ENCODE results near the gene CCDC71.

DNA sequence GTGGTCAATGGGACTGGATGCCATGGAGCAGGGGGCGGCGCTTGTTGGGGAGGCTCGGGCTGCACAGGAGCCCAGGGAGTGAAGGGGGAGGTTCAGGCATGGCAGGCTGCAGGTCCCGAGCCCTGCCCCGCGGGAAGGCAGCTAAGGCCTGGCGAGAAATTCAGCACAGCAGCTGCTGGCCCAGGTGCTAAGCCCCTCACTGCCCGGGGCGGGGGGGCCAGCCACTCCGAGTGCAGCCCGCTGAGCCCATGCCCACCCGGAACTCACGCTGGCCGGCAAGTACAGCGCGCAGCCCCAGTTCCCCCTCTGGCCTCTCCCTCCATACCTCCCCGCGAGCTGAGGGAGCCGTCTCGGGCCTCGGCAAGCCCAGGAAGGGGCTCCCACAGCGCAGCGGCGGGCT, 16.6 kb upstream of the CCDC71 start:
- no peak for TF ChIP-seq CCAR2 (optimal IDR thresholded peaks at IDR 0.05; ENCODE audit: low read depth, low read length)
- no peak for TF ChIP-seq HDAC2 (CRISPR knock-in tag; IDR thresholded peaks at IDR 0.05)
- TF ChIP-seq CTCF (CRISPR knock-in tag; IDR thresholded peaks at IDR 0.05) = no peak
- TF ChIP-seq CC2D1A (CRISPR knock-in tag; IDR thresholded peaks at IDR 0.05) = no peak
- no peak for TF ChIP-seq ZNF484 (CRISPR knock-in tag; IDR thresholded peaks at IDR 0.05; ENCODE audit: borderline replicate concordance, low read depth)
- no peak for TF ChIP-seq POLR2A (IDR thresholded peaks at IDR 0.05; ENCODE audit: insufficient read depth in 1 of 2, low read depth in 2 of 2, low read length in 2 of 2)
- no peak for TF ChIP-seq REPIN1 (CRISPR knock-in tag; IDR thresholded peaks at IDR 0.05; ENCODE audit: borderline replicate concordance, low read depth)
- no peak for TF ChIP-seq BCLAF1 (IDR thresholded peaks at IDR 0.05)
- no peak for TF ChIP-seq ZNF292 (CRISPR knock-in tag; IDR thresholded peaks at IDR 0.05; ENCODE audit: borderline replicate concordance, low read depth)
- no peak for TF ChIP-seq JARID2 (CRISPR knock-in tag; IDR thresholded peaks at IDR 0.05; ENCODE audit: insufficient replicate concordance)

Measured in HepG2 (cell line).